HEK293 (cell line): ENCODE measurements around the gene CNN1.
A peak's percentile ranks its signal among the peaks of the same experiment; 100 is the strongest.

Experiments used
- CTCF ChIA-PET: fragments of 350-600 bp; formaldehyde crosslinking; extraction: SDS; loops from one replicate; lab custom pipeline; 2021; ENCODE audit warnings: antibody characterized with exemption; lab: Yijun Ruan, JAX
- POLR2A ChIA-PET: fragments of 300-600 bp; formaldehyde crosslinking; extraction: SDS; loops from one replicate; lab custom pipeline; 2020; ENCODE audit warnings: antibody characterized with exemption, inconsistent platforms; lab: Yijun Ruan, JAX
- H3K27ac ChIP-seq: fragments of 200-500 bp; sonication (Bioruptor generic); 2 replicates; pipeline ENCODE4 v1.5.1; 2014; ENCODE audit warnings: low read depth, low read length, control low read depth, inconsistent platforms; ENCODE audit errors: extremely low read depth
- H3K36me3 ChIP-seq, 2 experiments: fragments of 200-500 bp in 1 of 2; sonication (Bioruptor generic) in 1 of 2; 1 replicate in 1 of 2; 2 replicates in 1 of 2; pipeline ENCODE4 v1.5.1; 2014 to 2017; ENCODE audit warnings: inconsistent platforms in 2 of 2, low read length in 2 of 2; ENCODE audit not compliant: control insufficient read depth in 2 of 2, insufficient read depth in 1 of 2
- H3K4me1 ChIP-seq: fragments of 200-500 bp; sonication (Bioruptor generic); 2 replicates; pipeline ENCODE4 v1.5.1; 2014; ENCODE audit warnings: mild to moderate bottlenecking, low read length, inconsistent platforms; ENCODE audit not compliant: control insufficient read depth, insufficient read depth
- H3K4me3 ChIP-seq: 2 replicates; pipeline ENCODE4 v1.5.1; 2011; ENCODE audit warnings: low read depth, mild to moderate bottlenecking, control low read depth, low read length, moderate library complexity
- H3K9me3 ChIP-seq: fragments of 200-500 bp; sonication (Bioruptor generic); 2 replicates; pipeline ENCODE4 v1.5.1; 2014; ENCODE audit warnings: low read depth, low read length, inconsistent platforms; ENCODE audit not compliant: control insufficient read depth, insufficient read depth
- KLF8 ChIP-seq: fragments of 450-650 bp; formaldehyde crosslinking; IDR thresholded peaks from 2 replicates; pipeline ENCODE4 v1.5.1; 2016; ENCODE audit warnings: missing biosample characterization, missing genetic modification characterization
- OVOL3 ChIP-seq: fragments of 450-650 bp; formaldehyde crosslinking; IDR thresholded peaks from 2 replicates; pipeline ENCODE4 v1.5.1; 2016; ENCODE audit warnings: missing biosample characterization, missing genetic modification characterization
- SALL2 ChIP-seq: fragments of 450-650 bp; formaldehyde crosslinking; IDR thresholded peaks from 2 replicates; pipeline ENCODE4 v1.5.0; 2017; ENCODE audit warnings: missing biosample characterization, mild to moderate bottlenecking, missing genetic modification characterization, borderline replicate concordance
- ZBTB20 ChIP-seq: fragments of 450-650 bp; formaldehyde crosslinking; IDR thresholded peaks from 2 replicates; pipeline ENCODE4 v1.5.1; 2016; ENCODE audit warnings: missing biosample characterization, missing genetic modification characterization
- ZNF10 ChIP-seq: fragments of 450-650 bp; formaldehyde crosslinking; IDR thresholded peaks from 2 replicates; pipeline ENCODE4 v1.5.1; 2017; ENCODE audit warnings: missing biosample characterization, missing genetic modification characterization
- ZNF214 ChIP-seq: fragments of 450-650 bp; formaldehyde crosslinking; IDR thresholded peaks from 2 replicates; pipeline ENCODE4 v1.5.1; 2017; ENCODE audit warnings: missing biosample characterization, mild to moderate bottlenecking, missing genetic modification characterization, borderline replicate concordance
- ZNF248 ChIP-seq: fragments of 450-650 bp; formaldehyde crosslinking; IDR thresholded peaks from 2 replicates; pipeline ENCODE4 v1.5.1; 2017; ENCODE audit warnings: missing biosample characterization, missing genetic modification characterization
- ZNF501 ChIP-seq: fragments of 450-650 bp; formaldehyde crosslinking; IDR thresholded peaks from 2 replicates; pipeline ENCODE4 v1.5.1; 2016; ENCODE audit warnings: missing biosample characterization, missing genetic modification characterization
- ZNF670 ChIP-seq: fragments of 450-650 bp; formaldehyde crosslinking; IDR thresholded peaks from 2 replicates; pipeline ENCODE4 v1.5.1; 2016; ENCODE audit warnings: missing biosample characterization, missing genetic modification characterization, low read depth
- ZNF701 ChIP-seq: fragments of 450-650 bp; formaldehyde crosslinking; IDR thresholded peaks from 2 replicates; pipeline ENCODE4 v1.5.1; 2016; ENCODE audit warnings: missing biosample characterization, missing genetic modification characterization
- ZNF768 ChIP-seq: fragments of 450-650 bp; formaldehyde crosslinking; IDR thresholded peaks from 2 replicates; pipeline ENCODE4 v1.5.1; 2018; ENCODE audit warnings: missing biosample characterization, mild to moderate bottlenecking, missing genetic modification characterization
- TF ChIP-seq, protein P1 (sequence below): fragments of 450-650 bp; formaldehyde crosslinking; IDR thresholded peaks from 2 replicates; pipeline ENCODE4 v1.5.1; 2016; ENCODE audit warnings: missing biosample characterization, missing genetic modification characterization
- TF ChIP-seq, protein P2 (sequence below): fragments of 450-650 bp; formaldehyde crosslinking; IDR thresholded peaks from 2 replicates; pipeline ENCODE4 v1.5.1; 2016; ENCODE audit warnings: missing biosample characterization, missing genetic modification characterization, low read depth
- TF ChIP-seq, protein P3 (sequence below): fragments of 450-650 bp; formaldehyde crosslinking; IDR thresholded peaks from 2 replicates; pipeline ENCODE4 v1.5.1; 2017; ENCODE audit warnings: missing biosample characterization, missing genetic modification characterization
- TF ChIP-seq, protein P4 (sequence below): fragments of 450-650 bp; formaldehyde crosslinking; optimal IDR thresholded peaks from 2 replicates; pipeline ENCODE3; 2016; ENCODE audit warnings: missing biosample characterization, mild to moderate bottlenecking, missing genetic modification characterization

Gene CNN1

DNA sequence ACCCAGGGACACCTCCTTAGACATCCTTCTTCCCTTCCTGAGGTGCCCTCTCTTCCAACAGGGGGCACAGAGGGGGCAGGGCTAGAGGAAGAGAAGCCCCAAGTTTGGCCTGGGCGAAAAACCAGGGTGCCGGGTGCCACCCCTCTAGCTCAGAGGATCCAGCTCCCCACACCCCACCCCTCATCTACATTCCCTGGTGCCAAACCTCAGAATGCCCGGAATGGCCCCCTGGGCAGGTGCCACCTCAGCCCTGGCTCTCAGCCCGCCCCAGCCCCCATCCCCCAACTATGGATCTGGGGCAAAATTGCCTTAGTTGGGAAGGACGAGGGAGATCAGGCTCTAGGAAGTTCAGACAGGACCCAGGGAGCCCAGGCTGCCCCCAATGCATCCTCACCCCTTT, 2.0 kb downstream of the CNN1 start:
- ChIA-PET POLR2A (interaction anchor here (0.5 kb wide), 1 partner anchor 23 kb away, joined by 3 read pairs; no protein-coding TSS in a partner anchor), CTCF (interaction anchor here (0.6 kb wide), 1 partner anchor 92 kb away, joined by 3 read pairs; no protein-coding TSS in a partner anchor)
- H3K9me3 ChIP-seq: no peaks in the 10 kb centered on the region
- H3K36me3 ChIP-seq: no peaks in the 10 kb centered on the region
- TF ChIP-seq, protein P1, sequence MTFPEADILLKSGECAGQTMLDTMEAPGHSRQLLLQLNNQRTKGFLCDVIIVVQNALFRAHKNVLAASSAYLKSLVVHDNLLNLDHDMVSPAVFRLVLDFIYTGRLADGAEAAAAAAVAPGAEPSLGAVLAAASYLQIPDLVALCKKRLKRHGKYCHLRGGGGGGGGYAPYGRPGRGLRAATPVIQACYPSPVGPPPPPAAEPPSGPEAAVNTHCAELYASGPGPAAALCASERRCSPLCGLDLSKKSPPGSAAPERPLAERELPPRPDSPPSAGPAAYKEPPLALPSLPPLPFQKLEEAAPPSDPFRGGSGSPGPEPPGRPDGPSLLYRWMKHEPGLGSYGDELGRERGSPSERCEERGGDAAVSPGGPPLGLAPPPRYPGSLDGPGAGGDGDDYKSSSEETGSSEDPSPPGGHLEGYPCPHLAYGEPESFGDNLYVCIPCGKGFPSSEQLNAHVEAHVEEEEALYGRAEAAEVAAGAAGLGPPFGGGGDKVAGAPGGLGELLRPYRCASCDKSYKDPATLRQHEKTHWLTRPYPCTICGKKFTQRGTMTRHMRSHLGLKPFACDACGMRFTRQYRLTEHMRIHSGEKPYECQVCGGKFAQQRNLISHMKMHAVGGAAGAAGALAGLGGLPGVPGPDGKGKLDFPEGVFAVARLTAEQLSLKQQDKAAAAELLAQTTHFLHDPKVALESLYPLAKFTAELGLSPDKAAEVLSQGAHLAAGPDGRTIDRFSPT: 0 out of 2 replicates have a peak, but pooled peaks have one; percentile 11
- no peak for TF ChIP-seq KLF8
- no peaks in the 10 kb centered on the region for H3K4me1 ChIP-seq
- H3K27ac ChIP-seq: no peak overlapping the region
- H3K4me3 ChIP-seq: no peak overlapping the region

DNA sequence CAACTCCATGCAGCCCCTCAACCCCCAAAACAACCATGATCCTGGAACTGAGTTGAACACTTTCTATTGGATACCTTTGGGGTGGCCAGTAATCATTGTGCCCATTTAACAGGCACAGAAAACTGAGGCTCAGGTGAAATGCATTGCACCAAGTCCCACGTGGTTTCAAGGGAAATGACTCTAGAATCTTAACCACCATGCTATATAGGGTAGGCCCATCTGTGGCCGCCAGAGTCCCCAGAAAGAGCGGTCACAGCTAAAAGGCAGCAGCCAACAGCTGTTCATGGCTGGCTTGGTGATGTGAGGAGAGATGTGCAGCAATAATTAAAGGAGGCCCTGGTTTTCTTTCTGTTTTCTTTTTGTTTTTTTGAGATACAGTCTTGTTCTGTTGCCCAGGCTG, 2.6 kb downstream of the CNN1 start:
- no peak overlapping the region for H3K27ac ChIP-seq
- ChIA-PET POLR2A (no interaction called here), CTCF (interaction anchor here (0.6 kb wide), 1 partner anchor 93 kb away, joined by 3 read pairs; no protein-coding TSS in a partner anchor)
- no peak for TF ChIP-seq ZNF670 (tag by site-specific recombination)
- TF ChIP-seq OVOL3 (tag by site-specific recombination): no peak
- TF ChIP-seq ZNF10 (tag by site-specific recombination): no peak
- no peak for TF ChIP-seq ZNF701 (tag by site-specific recombination)
- no peak for TF ChIP-seq ZNF214 (tag by site-specific recombination)
- TF ChIP-seq, protein P1: no peak
- TF ChIP-seq ZNF248 (tag by site-specific recombination): no peak
- TF ChIP-seq, protein P2, sequence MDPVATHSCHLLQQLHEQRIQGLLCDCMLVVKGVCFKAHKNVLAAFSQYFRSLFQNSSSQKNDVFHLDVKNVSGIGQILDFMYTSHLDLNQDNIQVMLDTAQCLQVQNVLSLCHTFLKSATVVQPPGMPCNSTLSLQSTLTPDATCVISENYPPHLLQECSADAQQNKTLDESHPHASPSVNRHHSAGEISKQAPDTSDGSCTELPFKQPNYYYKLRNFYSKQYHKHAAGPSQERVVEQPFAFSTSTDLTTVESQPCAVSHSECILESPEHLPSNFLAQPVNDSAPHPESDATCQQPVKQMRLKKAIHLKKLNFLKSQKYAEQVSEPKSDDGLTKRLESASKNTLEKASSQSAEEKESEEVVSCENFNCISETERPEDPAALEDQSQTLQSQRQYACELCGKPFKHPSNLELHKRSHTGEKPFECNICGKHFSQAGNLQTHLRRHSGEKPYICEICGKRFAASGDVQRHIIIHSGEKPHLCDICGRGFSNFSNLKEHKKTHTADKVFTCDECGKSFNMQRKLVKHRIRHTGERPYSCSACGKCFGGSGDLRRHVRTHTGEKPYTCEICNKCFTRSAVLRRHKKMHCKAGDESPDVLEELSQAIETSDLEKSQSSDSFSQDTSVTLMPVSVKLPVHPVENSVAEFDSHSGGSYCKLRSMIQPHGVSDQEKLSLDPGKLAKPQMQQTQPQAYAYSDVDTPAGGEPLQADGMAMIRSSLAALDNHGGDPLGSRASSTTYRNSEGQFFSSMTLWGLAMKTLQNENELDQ (tag by site-specific recombination): no peak
- TF ChIP-seq, protein P3, sequence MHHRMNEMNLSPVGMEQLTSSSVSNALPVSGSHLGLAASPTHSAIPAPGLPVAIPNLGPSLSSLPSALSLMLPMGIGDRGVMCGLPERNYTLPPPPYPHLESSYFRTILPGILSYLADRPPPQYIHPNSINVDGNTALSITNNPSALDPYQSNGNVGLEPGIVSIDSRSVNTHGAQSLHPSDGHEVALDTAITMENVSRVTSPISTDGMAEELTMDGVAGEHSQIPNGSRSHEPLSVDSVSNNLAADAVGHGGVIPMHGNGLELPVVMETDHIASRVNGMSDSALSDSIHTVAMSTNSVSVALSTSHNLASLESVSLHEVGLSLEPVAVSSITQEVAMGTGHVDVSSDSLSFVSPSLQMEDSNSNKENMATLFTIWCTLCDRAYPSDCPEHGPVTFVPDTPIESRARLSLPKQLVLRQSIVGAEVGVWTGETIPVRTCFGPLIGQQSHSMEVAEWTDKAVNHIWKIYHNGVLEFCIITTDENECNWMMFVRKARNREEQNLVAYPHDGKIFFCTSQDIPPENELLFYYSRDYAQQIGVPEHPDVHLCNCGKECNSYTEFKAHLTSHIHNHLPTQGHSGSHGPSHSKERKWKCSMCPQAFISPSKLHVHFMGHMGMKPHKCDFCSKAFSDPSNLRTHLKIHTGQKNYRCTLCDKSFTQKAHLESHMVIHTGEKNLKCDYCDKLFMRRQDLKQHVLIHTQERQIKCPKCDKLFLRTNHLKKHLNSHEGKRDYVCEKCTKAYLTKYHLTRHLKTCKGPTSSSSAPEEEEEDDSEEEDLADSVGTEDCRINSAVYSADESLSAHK (tag by site-specific recombination): no peak
- TF ChIP-seq SALL2 (tag by site-specific recombination): no peak
- TF ChIP-seq, protein P4, sequence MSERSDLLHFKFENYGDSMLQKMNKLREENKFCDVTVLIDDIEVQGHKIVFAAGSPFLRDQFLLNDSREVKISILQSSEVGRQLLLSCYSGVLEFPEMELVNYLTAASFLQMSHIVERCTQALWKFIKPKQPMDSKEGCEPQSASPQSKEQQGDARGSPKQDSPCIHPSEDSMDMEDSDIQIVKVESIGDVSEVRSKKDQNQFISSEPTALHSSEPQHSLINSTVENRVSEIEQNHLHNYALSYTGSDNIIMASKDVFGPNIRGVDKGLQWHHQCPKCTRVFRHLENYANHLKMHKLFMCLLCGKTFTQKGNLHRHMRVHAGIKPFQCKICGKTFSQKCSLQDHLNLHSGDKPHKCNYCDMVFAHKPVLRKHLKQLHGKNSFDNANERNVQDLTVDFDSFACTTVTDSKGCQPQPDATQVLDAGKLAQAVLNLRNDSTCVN: no peak
- TF ChIP-seq ZBTB20: no peak
- TF ChIP-seq ZNF501 (tag by site-specific recombination): no peak
- TF ChIP-seq ZNF768 (tag by site-specific recombination): no peak
- TF ChIP-seq, all 188 proteins: peak for 0
- H3K9me3 ChIP-seq: no peaks in the 10 kb centered on the region
- H3K4me3 ChIP-seq: no peak overlapping the region
- no peaks in the 10 kb centered on the region for H3K4me1 ChIP-seq
- no peaks in the 10 kb centered on the region for H3K36me3 ChIP-seq
